Colonic mucosa (tissue), 4 donors: ENCODE results near the gene RIMBP3C. TPM values are rescaled to one million over a fixed set of nuclear protein-coding genes. Genes with fewer than 3 reads are reported as not detected.
A peak's percentile ranks its signal among the peaks of the same experiment; 100 is the strongest.

ENCODE experiments used
- DNase-seq: peaks from one replicate; pipeline ENCODE4 v3.0.0-alpha.2; 2020
- H3K27ac ChIP-seq: fragments of 200-600 bp; one replicate; pipeline ENCODE4 v1.8.0; 2021
- H3K27me3 ChIP-seq: fragments of 200-600 bp; one replicate; pipeline ENCODE4 v1.8.0; 2021
- H3K36me3 ChIP-seq: fragments of 200-600 bp; one replicate; pipeline ENCODE4 v1.8.0; 2021
- H3K4me1 ChIP-seq: fragments of 200-600 bp; one replicate; pipeline ENCODE4 v1.8.0; 2021; ENCODE audit warnings: mild to moderate bottlenecking
- H3K4me3 ChIP-seq: fragments of 200-600 bp; one replicate; pipeline ENCODE4 v1.8.0; 2021
- H3K9ac ChIP-seq, 2 donors: one replicate each; pipeline ENCODE4 v1.7.0; 2013; ENCODE audit warnings: control low read depth in 2 of 2, low read depth in 2 of 2, low read length in 2 of 2
- H3K9me3 ChIP-seq: fragments of 200-600 bp; one replicate; pipeline ENCODE4 v1.8.0; 2021
- intact Hi-C: fragments of 100-400 bp; cut with DNase I; formaldehyde crosslinking; loops from one replicate; pipeline ENCODE4 v1.14.1; 2022
- total RNA-seq, 2 donors: library from RNA; stranded (reverse); fragmentation: NEBNext Ultra II Directional in 1 of 2; extraction: Animal tissue kit (Norgen Biotek cat#: 25700) in 1 of 2; gene quantifications; one replicate each; pipeline ENCODE4 v1.2.1, GENCODE V29; 2021
- TF ChIP-seq, protein P1 (sequence below): fragments of 200-600 bp; IDR thresholded peaks from one replicate; pipeline ENCODE4 v1.8.0; 2022; ENCODE audit warnings: antibody characterized with exemption, mild to moderate bottlenecking
- donor health status: healthy.
- donor health status: DM: no; HTN: no; CAD: no.
- donor health status: DM: no; HTN: no; CAD: no.

Gene RIMBP3C
- total RNA-seq, 2 donors from 2014 or later = 0.07 TPM; not detected in 1

DNA sequence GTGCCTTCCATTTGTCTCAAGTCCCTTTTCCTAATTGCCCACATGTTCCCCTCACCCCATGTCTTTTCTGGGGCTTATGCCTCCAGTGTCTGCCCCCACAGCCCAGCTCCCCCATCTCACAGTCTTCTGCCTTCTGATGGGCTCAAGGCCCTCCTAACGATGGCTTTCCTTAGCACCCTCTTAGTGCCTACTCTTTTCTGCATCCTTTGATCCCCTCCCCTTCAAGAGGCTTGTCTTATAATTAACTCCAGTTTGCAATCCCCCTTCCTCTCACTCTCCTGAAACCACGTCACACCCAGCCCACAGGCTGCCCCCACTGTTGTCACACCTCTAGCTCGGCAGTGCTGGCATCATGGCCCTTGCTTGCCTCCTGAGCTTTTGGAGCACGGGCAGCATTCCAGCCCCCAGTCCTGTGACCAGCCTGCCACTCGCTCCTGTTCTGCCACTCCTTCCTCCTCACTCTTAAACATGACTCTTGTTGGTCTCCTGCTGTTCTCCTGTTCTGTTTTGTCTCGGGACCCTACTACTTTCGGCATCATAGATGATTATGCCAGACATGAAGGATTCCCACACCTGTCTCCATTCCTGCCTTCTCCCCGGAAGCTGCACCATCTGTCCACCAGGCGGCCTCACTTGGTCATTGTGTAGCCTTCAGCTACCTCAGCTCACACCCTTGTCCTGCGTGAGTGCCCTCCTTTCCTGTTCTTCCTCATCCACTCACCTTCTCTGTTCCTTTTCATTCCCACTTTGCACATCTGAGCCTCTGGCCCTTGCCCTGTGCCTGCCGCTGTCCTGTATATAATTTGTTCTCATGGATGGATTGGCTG lies 42.4 kb upstream of the RIMBP3C start:
- Histone ChIP-seq H3K4me3 (no peak overlapping the region), H3K27me3 (no peaks in the 10 kb centered on the region), H3K4me1 (no peaks in the 10 kb centered on the region), H3K9me3 (no peaks in the 10 kb centered on the region), H3K9ac (no peak overlapping the region), H3K27ac (no peak overlapping the region), H3K36me3 (peaks cover 18% of the 10 kb centered on the region)
- TF ChIP-seq, protein P1, sequence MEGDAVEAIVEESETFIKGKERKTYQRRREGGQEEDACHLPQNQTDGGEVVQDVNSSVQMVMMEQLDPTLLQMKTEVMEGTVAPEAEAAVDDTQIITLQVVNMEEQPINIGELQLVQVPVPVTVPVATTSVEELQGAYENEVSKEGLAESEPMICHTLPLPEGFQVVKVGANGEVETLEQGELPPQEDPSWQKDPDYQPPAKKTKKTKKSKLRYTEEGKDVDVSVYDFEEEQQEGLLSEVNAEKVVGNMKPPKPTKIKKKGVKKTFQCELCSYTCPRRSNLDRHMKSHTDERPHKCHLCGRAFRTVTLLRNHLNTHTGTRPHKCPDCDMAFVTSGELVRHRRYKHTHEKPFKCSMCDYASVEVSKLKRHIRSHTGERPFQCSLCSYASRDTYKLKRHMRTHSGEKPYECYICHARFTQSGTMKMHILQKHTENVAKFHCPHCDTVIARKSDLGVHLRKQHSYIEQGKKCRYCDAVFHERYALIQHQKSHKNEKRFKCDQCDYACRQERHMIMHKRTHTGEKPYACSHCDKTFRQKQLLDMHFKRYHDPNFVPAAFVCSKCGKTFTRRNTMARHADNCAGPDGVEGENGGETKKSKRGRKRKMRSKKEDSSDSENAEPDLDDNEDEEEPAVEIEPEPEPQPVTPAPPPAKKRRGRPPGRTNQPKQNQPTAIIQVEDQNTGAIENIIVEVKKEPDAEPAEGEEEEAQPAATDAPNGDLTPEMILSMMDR = peak; percentile 12
- DNase-seq = peak; percentile 40
- intact Hi-C loops = no loop called here

DNA sequence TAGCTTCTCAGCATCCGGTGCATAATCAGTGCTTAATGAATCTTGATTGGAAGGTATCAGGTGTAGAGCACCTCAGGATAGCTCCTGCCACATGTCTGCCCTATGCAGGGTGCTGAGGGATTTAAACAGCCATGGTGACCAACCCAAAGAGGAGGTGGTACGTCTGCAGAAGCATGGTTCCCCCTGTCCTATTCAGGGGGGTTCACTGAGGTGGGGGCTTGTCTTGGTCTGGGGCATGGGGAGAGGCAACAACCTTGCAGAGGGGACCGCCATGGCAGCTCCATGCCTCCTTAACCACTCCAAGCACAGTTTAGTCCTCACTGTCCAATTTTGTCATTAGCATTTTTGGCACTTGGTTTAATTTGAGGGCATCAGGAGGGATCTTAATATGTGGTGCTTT lies 41.2 kb upstream of the RIMBP3C start:
- H3K27ac ChIP-seq = no peak overlapping the region
- TF ChIP-seq, protein P1 = no peak
- H3K27me3 ChIP-seq = no peaks in the 10 kb centered on the region
- H3K4me3 ChIP-seq = no peak overlapping the region
- no peak overlapping the region for H3K9ac ChIP-seq
- peaks cover 18% of the 10 kb centered on the region for H3K36me3 ChIP-seq
- no peaks in the 10 kb centered on the region for H3K9me3 ChIP-seq
- no peaks in the 10 kb centered on the region for H3K4me1 ChIP-seq
- DNase-seq = no peak
- intact Hi-C loops = no loop called here

DNA sequence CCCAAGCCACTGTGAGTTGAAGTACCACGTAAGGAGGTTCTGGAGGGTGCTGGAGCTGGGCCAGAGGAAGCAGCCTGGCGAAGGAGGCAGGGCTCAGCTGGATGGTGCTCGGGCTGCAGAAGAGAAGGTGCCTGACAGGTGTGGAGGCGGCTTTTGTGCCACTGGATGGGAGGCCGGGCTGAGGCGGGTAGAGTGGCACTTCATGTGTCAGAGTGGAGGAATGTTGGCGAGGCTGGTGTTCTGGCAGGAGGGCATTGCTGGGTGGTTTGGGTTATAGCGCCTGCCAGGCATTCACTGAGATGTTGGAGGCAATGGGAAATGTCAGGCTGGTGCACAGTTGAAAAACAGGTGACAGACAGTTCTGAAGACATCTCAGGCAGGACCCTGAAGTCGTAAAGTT lies 40.4 kb upstream of the RIMBP3C start:
- TF ChIP-seq, protein P1 = no peak
- intact Hi-C loops = no loop called here

DNA sequence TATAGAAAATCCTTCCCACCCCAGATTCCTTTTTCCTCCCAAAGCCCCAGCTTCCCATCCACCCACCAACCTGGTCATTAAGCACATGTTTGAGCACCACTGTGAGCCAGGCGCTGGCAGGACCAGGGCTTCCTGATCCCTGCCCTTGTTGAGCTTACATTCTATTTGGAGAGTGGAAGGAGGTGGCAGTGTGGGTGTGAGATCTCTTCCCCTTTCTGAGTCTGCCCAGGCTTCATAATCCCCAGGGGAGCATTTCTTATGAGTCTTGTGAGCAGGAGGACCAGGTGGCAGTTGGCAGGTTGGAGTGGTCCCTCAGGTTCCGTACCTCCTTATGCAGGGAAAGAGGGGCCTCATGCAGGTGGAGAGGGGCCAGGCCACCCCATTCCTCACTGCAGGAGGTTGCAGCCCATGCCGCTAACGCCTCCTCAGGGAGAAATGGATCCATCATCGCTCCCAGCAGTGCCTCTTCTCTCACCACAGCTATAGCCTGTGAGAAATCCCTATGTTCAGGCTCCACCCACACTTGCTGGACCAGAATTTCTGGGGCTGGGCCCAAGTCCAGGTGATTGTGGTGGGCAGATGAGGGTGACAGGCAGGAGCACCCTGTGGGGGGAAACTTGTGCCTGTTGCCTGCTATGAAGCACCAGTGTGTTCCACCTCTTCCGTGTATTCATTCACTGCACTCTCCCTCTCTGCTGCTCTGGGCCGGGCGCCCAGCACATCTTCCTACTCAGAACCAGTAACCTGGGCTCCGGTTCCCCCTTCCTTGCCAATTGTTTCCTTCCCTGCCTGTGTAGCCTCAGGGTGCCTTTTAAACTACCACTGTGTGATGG lies 39.8 kb upstream of the RIMBP3C start:
- no peak overlapping the region for H3K27ac ChIP-seq
- TF ChIP-seq, protein P1 = no peak
- no peak overlapping the region for H3K4me3 ChIP-seq
- no peak for DNase-seq
- no peaks in the 10 kb centered on the region for H3K9me3 ChIP-seq
- no peaks in the 10 kb centered on the region for H3K4me1 ChIP-seq
- H3K9ac ChIP-seq = no peak overlapping the region
- H3K27me3 ChIP-seq = no peaks in the 10 kb centered on the region
- peaks cover 18% of the 10 kb centered on the region for H3K36me3 ChIP-seq
- intact Hi-C loops = no loop called here

More for the DNA sequence above, 40.4 kb upstream of the RIMBP3C start:
- H3K4me1 ChIP-seq = no peaks in the 10 kb centered on the region
- DNase-seq = no peak
- H3K4me3 ChIP-seq = no peak overlapping the region
- no peaks in the 10 kb centered on the region for H3K27me3 ChIP-seq
- H3K9me3 ChIP-seq = no peaks in the 10 kb centered on the region
- peaks cover 18% of the 10 kb centered on the region for H3K36me3 ChIP-seq
- no peak overlapping the region for H3K9ac ChIP-seq
- H3K27ac ChIP-seq = no peak overlapping the region

DNA sequence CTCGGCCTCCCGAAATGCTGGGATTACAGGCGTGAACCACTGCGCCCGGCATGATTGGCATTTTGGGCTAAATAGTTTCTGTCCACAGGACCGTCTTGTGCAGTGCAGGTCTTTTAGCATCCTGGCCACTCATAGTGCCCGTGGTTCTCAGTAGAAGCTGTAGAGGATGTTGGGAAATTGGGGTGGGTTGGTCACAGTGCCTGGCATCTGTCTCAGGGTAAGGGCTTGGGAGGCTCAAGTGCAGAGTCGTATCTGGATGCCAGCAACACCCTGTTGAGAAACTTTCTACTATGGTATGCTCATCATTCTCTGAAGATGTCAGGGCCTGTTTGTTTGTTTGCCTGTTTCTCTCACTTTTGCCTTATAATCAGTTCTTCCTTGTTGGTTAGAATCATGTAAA lies 38.1 kb upstream of the RIMBP3C start:
- TF ChIP-seq, protein P1 = no peak
- H3K27ac ChIP-seq = no peak overlapping the region
- no peaks in the 10 kb centered on the region for H3K27me3 ChIP-seq
- H3K9ac ChIP-seq = no peak overlapping the region
- peaks cover 10% of the 10 kb centered on the region for H3K36me3 ChIP-seq
- intact Hi-C loops = no loop called here
- no peaks in the 10 kb centered on the region for H3K9me3 ChIP-seq
- DNase-seq = no peak
- H3K4me3 ChIP-seq = no peak overlapping the region
- no peaks in the 10 kb centered on the region for H3K4me1 ChIP-seq
